GM18909 (cell line): ENCODE data around the gene ADCY9.
"Not testable (repeated sequence)": the region's sequence is repeated elsewhere in the genome, so short reads cannot be mapped to it uniquely, and the experiment has no call there.

Experiments used
- ATAC-seq: cut with Tn5 transposase; IDR thresholded peaks from one replicate; pipeline ENCODE4 v1.9.1; 2021; ENCODE audit warnings: mild to moderate bottlenecking; ENCODE audit not compliant: unreplicated experiment, poor library complexity

The ADCY9 gene

GRCh38 chr16:4042581-4042980, 73.7 kb downstream of the ADCY9 start:
- ATAC-seq: no peak

DNA sequence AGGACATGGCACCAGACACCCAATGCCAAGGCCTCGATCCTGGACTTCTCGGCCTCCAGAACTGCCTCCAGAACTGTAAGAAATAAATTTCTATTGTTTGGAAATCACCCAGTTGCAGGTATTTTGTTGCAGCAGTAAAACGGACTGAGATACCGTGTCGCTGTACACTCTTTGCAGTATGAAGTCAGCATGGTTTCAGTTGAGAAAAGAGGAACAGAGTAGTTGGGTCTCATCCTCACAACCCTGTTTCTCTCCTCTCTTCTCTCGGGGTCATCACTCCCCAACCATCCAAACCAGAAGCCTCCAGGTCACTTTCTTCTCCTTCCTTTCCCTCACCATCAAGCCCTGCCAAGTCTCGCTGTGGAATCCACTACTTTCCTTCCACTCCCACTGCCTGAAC, 77.8 kb downstream of the ADCY9 start:
- ATAC-seq: no peak

GRCh38 chr16:4036952-4037351, 79.3 kb downstream of the ADCY9 start:
- ATAC-seq: not testable (repeated sequence)

GRCh38 chr16:4034963-4035362, 81.3 kb downstream of the ADCY9 start:
- no peak for ATAC-seq

GRCh38 chr16:4033951-4034350, 82.3 kb downstream of the ADCY9 start:
- no peak for ATAC-seq

- ATAC-seq: no peak
Observed at GRCh38 chr16:4032768-4033167, 83.5 kb downstream of the ADCY9 start.

DNA sequence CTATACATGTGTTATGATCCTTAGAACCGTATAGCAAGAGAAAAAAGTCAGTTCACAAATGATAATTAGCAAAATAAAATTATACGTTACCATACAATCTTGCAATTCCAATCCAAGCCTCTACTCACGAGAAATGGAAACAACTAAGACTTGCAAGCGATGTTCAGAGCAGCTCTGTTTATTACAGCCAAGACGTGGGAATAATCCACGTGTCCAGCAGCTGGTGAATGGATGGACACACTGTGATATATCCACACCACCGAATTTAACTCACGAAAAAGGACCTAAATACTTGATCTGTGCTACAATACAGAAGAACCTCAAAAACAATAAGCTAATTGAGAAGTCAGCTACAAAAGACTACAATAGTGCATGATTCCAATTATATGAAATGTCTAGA, 88.1 kb downstream of the ADCY9 start:
- ATAC-seq: no peak

GRCh38 chr16:4026854-4027253, 89.4 kb downstream of the ADCY9 start:
- ATAC-seq: no peak

DNA sequence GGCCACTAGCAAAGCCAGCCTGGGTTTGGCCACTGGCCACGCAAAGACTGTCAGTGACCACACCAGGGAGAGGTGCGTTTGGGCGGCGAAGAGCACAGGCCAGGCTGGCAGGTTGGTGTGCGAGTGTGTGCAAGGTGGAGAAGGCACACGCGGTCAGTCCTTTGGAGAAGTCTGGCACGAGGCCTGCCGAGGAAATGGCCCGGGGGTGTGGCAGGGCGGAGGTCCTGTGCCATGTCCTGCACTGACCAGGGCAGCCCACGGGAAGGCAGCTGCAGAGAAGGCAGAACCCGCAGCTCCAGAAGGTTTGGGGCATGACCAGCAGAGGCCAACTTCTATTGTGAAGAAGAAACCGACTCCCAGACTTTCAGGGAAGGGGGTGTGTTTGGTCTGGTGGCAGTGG, 90.8 kb downstream of the ADCY9 start:
- ATAC-seq: no peak

DNA sequence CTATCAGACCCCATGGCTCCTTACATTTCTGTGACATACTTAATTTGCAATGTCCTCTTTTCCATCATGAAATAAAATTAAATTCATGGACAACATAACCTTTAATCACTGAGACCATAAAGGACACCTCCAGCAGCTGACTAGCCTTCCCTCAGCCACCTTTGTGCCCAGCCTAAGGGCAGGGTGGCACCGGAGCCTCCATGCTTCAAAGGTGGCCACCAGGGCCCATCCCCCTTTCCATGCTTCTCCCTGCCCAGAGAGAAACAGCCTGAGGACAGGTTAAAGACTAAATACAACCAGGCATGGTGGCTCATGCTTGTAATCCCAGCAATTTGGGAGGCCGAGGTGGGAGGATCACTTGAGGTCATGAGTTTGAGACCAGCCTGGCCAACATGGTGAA, 94.3 kb downstream of the ADCY9 start:
- ATAC-seq: no peak

- no peak for ATAC-seq
Observed at GRCh38 chr16:4021070-4021779, 95.0 kb downstream of the ADCY9 start.

GRCh38 chr16:4019371-4019791, 96.9 kb downstream of the ADCY9 start:
- no peak for ATAC-seq

DNA sequence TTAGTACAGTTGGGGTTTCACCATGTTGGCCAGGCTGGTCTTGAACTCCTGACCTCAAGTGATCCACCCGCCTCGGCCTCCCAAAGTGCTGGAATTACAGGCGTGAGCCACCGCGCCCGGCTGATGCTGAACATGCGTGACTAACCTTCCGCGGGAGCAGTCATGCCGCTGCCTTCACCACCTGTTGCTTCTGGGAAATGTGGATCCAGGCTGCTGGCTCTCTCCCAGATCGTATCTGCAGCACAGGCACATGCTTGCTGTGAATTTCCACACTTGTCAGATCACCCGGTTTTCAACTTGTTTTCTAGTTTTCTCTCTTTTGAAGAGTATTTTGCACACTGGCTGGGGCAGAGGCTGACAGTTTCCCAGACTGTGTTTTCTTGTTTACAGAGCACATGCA, 97.9 kb downstream of the ADCY9 start:
- ATAC-seq: no peak

DNA sequence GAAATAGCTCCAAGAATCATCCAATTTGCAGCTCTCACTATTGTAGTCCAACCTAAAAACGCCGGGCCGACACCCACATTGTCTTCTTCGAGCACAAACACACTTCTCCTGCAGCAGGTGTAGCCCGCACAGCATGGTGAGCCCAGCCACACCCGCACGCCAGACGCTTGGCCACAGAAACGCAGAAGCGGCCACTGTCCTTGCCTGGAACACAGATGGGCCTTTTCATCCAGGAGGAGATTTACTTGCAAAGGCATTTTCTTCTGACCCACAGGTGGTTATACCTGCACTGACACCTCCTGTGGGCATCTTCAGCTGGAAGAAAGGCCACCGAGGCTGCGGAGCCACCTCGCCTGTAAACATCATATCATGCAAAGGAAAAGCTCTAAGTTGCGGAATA, 98.4 kb downstream of the ADCY9 start:
- ATAC-seq: no peak

- no peak for ATAC-seq
Observed at GRCh38 chr16:4016658-4017057, 99.6 kb downstream of the ADCY9 start.

DNA sequence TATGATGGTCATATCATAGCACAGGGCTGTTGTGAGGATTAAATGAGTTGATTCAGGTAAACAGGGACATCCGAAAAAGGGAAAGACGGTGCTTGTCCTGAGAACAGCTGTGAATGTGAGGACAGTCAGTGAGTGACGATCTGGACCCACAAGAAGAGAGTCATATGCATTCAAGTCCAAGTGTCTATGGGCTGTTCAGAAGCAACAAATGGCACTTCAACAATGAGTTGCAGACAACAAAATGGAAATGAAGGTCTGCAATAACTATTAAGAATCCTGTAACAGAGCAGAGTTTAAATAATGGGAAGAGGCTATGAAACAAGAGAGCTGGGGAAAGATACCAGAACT, 100.3 kb downstream of the ADCY9 start:
- no peak for ATAC-seq

GRCh38 chr16:4015275-4016004, 100.8 kb downstream of the ADCY9 start:
- no peak for ATAC-seq

- no peak for ATAC-seq
Observed at GRCh38 chr16:4011940-4012629, 104.2 kb downstream of the ADCY9 start.

DNA sequence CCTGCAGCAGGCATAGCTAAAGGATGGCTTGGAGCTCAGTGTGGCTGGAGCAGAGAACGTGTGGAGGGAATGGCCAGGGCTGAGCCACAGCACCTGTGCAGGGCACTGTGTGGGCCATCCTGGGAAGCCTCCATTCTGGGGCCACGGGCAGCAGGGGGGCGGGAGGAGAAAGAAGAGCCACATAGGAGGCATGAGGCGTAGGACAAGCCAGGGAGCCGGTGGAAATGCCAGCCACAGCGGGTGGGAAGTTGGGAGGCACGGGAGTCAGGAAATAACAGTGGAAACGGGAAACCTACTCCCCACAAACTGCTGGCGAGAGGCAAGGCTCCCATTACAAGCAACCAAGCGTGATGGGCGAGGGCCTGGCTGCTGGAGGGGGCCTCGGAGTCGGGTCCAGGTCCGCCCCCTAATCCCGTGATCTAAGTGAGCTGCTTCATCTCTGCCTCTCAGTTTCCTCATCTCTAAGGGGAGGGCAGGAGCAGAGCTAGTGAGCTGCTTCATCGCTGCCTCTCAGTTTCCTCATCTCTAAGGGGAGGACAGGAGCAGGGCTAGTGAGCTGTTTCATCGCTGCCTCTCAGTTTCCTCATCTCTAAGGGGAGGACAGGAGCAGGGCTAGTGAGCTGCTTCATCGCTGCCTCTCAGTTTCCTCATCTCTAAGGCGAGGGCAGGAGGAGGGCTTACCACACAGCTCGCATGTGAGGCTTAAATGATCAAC, 104.9 kb downstream of the ADCY9 start:
- ATAC-seq: no peak

- no peak for ATAC-seq
Observed at GRCh38 chr16:4010225-4011158, 105.8 kb downstream of the ADCY9 start.
